GM23338 (cell line): ENCODE measurements around the gene UBN1. TPM values are rescaled to one million over a fixed set of nuclear protein-coding genes. Genes with fewer than 3 reads are reported as not detected.

Experiments used
- ATAC-seq: fragments of 200-7000 bp; cut with Tn5 transposase; 3 replicates; pipeline ENCODE4 v1.9.1; 2020
- DNase-seq: peaks from one replicate; pipeline ENCODE4 v3.0.0-alpha.2; 2015; ENCODE audit warnings: low spot score
- H2AFZ ChIP-seq: fragments of 200-600 bp; sonication (generic); 2 replicates; pipeline ENCODE4 v1.8.0; 2016; ENCODE audit warnings: antibody characterized with exemption, mild to moderate bottlenecking, moderate library complexity
- H3F3A ChIP-seq: fragments of 200-600 bp; sonication (generic); replicated peaks from 2 replicates; pipeline ENCODE4 v1.8.0; 2017; ENCODE audit warnings: antibody characterized with exemption, mixed run types, low read depth
- H3K27ac ChIP-seq: fragments of 200-600 bp; sonication (generic); 2 replicates; pipeline ENCODE4 v1.6.1; 2016; ENCODE audit warnings: low read depth
- H3K27me3 ChIP-seq: fragments of 200-600 bp; sonication (generic); 2 replicates; pipeline ENCODE4 v1.8.0; 2016; ENCODE audit warnings: mild to moderate bottlenecking, mixed run types, moderate library complexity; ENCODE audit not compliant: insufficient read depth
- H3K36me3 ChIP-seq: fragments of 200-600 bp; sonication (generic); 2 replicates; pipeline ENCODE4 v1.8.0; 2016; ENCODE audit warnings: mild to moderate bottlenecking; ENCODE audit not compliant: insufficient read depth
- H3K4me1 ChIP-seq: fragments of 200-600 bp; sonication (generic); 2 replicates; pipeline ENCODE4 v1.8.0; 2016; ENCODE audit warnings: mild to moderate bottlenecking, moderate library complexity; ENCODE audit not compliant: insufficient read depth
- H3K4me2 ChIP-seq: fragments of 200-600 bp; sonication (generic); 2 replicates; pipeline ENCODE4 v1.7.1; 2017; ENCODE audit warnings: mixed run types
- H3K4me3 ChIP-seq: fragments of 200-600 bp; sonication (generic); 2 replicates; pipeline ENCODE4 v1.6.1; 2016; ENCODE audit warnings: mixed run types
- H3K79me2 ChIP-seq: fragments of 200-600 bp; sonication (generic); replicated peaks from 2 replicates; pipeline ENCODE4 v1.8.0; 2017; ENCODE audit warnings: mild to moderate bottlenecking; ENCODE audit not compliant: insufficient read depth
- H3K9me2 ChIP-seq: fragments of 200-600 bp; sonication (generic); 2 replicates; pipeline ENCODE4 v1.8.0; 2017; ENCODE audit not compliant: insufficient read depth
- H4K20me1 ChIP-seq: fragments of 200-600 bp; sonication (generic); replicated peaks from 2 replicates; pipeline ENCODE4 v1.8.0; 2017; ENCODE audit warnings: mild to moderate bottlenecking; ENCODE audit not compliant: insufficient read depth
- H3K27ac Mint-ChIP-seq: 2 replicates; pipeline ENCODE4 v1.8.0; 2020; ENCODE audit warnings: inconsistent platforms, mild to moderate bottlenecking, moderate library complexity, mixed read lengths
- H3K27me3 Mint-ChIP-seq: 3 replicates; pipeline ENCODE4 v1.8.0; 2022; ENCODE audit warnings: low read depth, mild to moderate bottlenecking, moderate library complexity, mixed read lengths, inconsistent platforms; ENCODE audit not compliant: insufficient read depth, poor library complexity
- H3K36me3 Mint-ChIP-seq: 3 replicates; pipeline ENCODE4 v1.8.0; 2021; ENCODE audit warnings: low read depth, mild to moderate bottlenecking, inconsistent platforms, moderate library complexity, mixed read lengths
- H3K4me1 Mint-ChIP-seq: 3 replicates; pipeline ENCODE4 v1.8.0; 2020; ENCODE audit warnings: mild to moderate bottlenecking, inconsistent platforms, mixed read lengths
- H3K4me3 Mint-ChIP-seq: 3 replicates; pipeline ENCODE4 v1.8.0; 2021; ENCODE audit warnings: moderate library complexity, mild to moderate bottlenecking, inconsistent platforms, mixed read lengths
- H3K9me3 Mint-ChIP-seq: 3 replicates; pipeline ENCODE4 v1.8.0; 2020; ENCODE audit warnings: moderate library complexity, mild to moderate bottlenecking, inconsistent platforms, mixed read lengths
- CREB1 ChIP-seq: fragments of 250-450 bp; sonication (Bioruptor Pico); IDR thresholded peaks from 2 replicates; pipeline ENCODE4 v1.5.0; 2020; ENCODE audit warnings: low read depth, mild to moderate bottlenecking, moderate library complexity
- ETS1 ChIP-seq: IDR thresholded peaks from 2 replicates; pipeline ENCODE4 v1.6.1; 2016; ENCODE audit warnings: antibody characterized with exemption
- EZH2 ChIP-seq: fragments of 200-600 bp; sonication (generic); IDR thresholded peaks from one replicate; pipeline ENCODE4 v1.8.0; 2017; ENCODE audit warnings: antibody characterized with exemption, mild to moderate bottlenecking, low read depth; ENCODE audit not compliant: unreplicated experiment
- JUNB ChIP-seq: IDR thresholded peaks from one replicate; pipeline ENCODE4 v1.6.1; 2016; ENCODE audit warnings: antibody characterized with exemption; ENCODE audit not compliant: unreplicated experiment
- NANOG ChIP-seq: IDR thresholded peaks from 2 replicates; pipeline ENCODE4 v1.6.1; 2016; ENCODE audit warnings: antibody characterized with exemption, borderline replicate concordance
- POLR2AphosphoS5 ChIP-seq: IDR thresholded peaks from 2 replicates; pipeline ENCODE4 v1.6.1; 2016; ENCODE audit warnings: antibody characterized with exemption, low read depth
- STAT1 ChIP-seq: IDR thresholded peaks from one replicate; pipeline ENCODE4 v1.6.1; 2016; ENCODE audit warnings: antibody characterized with exemption; ENCODE audit not compliant: unreplicated experiment
- ZNF114 ChIP-seq: fragments of 250-450 bp; sonication (Bioruptor Pico); IDR thresholded peaks from 2 replicates; pipeline ENCODE4 v1.5.0; 2020; ENCODE audit warnings: mild to moderate bottlenecking, moderate library complexity
- ZNF331 ChIP-seq: fragments of 250-450 bp; sonication (Bioruptor Pico); IDR thresholded peaks from 2 replicates; pipeline ENCODE4 v1.5.0; 2020; ENCODE audit warnings: low read depth, mild to moderate bottlenecking, moderate library complexity
- ZNF462 ChIP-seq: fragments of 250-450 bp; sonication (Bioruptor Pico); IDR thresholded peaks from 2 replicates; pipeline ENCODE4 v1.5.0; 2020; ENCODE audit warnings: mild to moderate bottlenecking, moderate library complexity
- polyA plus RNA-seq: library from polyadenylated mRNA; unstranded; fragments of >200 nt; fragmentation: Nextera tagmentation; extraction: Ambion mirVana; gene quantifications from 2 replicates; pipeline ENCODE4 v1.2.1, GENCODE V29; 2016
- total RNA-seq: library from RNA; depleted of rRNA; stranded (reverse); fragments of >200 nt; shearing (Covaris generic); gene quantifications from 2 replicates; pipeline ENCODE4 v1.2.3, GENCODE V29; 2014
- TF ChIP-seq, protein P1 (sequence below), 2 experiments: fragments of 200-600 bp in 1 of 2; sonication (generic) in 1 of 2; conservative IDR thresholded peaks; 2 replicates each; pipeline versions ENCODE4 v1.5.1 to v1.6.1; 2016 to 2017; ENCODE audit warnings: antibody characterized with exemption in 2 of 2, low read depth in 2 of 2, mild to moderate bottlenecking in 2 of 2, moderate library complexity in 1 of 2

The UBN1 gene
- total and polyA plus RNA-seq, 2 experiments from 2014 or later = 18.3 to 46.8 TPM

GRCh38 chr16:4846503-4846900, 779 bp upstream of the UBN1 start:
- Histone ChIP-seq H4K20me1 (peaks cover 48% of the 10 kb centered on the region), H2AFZ (no peak overlapping the region), H3K4me1 (peaks cover 11% of the 10 kb centered on the region), H3K27me3 (no peaks in the 10 kb centered on the region), H3K4me2 (peak overlapping the region; percentile 84), H3K9me2 (no peaks in the 10 kb centered on the region), H3K79me2 (peaks cover 79% of the 10 kb centered on the region), H3K4me3 (peak overlapping the region; percentile 92), H3K27ac (0 out of 2 replicates have a peak overlapping the region, but pooled peaks have one; percentile 78), H3K36me3 (peaks cover 33% of the 10 kb centered on the region), H3F3A (peaks cover 14% of the 10 kb centered on the region)
- peaks cover 45% of the 10 kb centered on the region for H3K36me3 Mint-ChIP-seq
- no peak for TF ChIP-seq JUNB
- H3K27me3 Mint-ChIP-seq = no peaks in the 10 kb centered on the region
- peak overlapping the region; percentile 59; the same call in 1 of the 2 replicates for H3K27ac Mint-ChIP-seq
- peak overlapping the region; percentile 87 for H3K4me3 Mint-ChIP-seq
- H3K4me1 Mint-ChIP-seq = peaks cover 25% of the 10 kb centered on the region; the same call in 2 of the 3 replicates
- ATAC-seq = peak; percentile 16
- DNase-seq = peak; percentile 53
- H3K9me3 Mint-ChIP-seq = no peaks in the 10 kb centered on the region

- Histone ChIP-seq H3K4me1 (peaks cover 11% of the 10 kb centered on the region), H3K27me3 (no peaks in the 10 kb centered on the region), H3K9me2 (no peaks in the 10 kb centered on the region), H3K4me2 (peak overlapping the region; percentile 89), H3K27ac (peak overlapping the region; percentile 59; the same call in 1 of the 2 replicates), H3K4me3 (peak overlapping the region; percentile 92), H2AFZ (peak overlapping the region; percentile 67; the same call in 1 of the 2 replicates), H3K79me2 (peaks cover 83% of the 10 kb centered on the region), H3F3A (peaks cover 14% of the 10 kb centered on the region), H4K20me1 (peaks cover 52% of the 10 kb centered on the region), H3K36me3 (peaks cover 25% of the 10 kb centered on the region)
- Mint-ChIP-seq H3K4me1 (peaks cover 28% of the 10 kb centered on the region; the same call in 2 of the 3 replicates), H3K27ac (no peak overlapping the region), H3K27me3 (no peaks in the 10 kb centered on the region), H3K9me3 (no peaks in the 10 kb centered on the region), H3K36me3 (peaks cover 34% of the 10 kb centered on the region), H3K4me3 (peak overlapping the region; percentile 88)
- DNase-seq (peak; percentile 55), ATAC-seq (peak; percentile 28)
- no peak for TF ChIP-seq ZNF331 (CRISPR knock-in tag)
- TF ChIP-seq JUNB = no peak
- no peak for TF ChIP-seq STAT1
- TF ChIP-seq ZNF114 = no peak
- no peak for TF ChIP-seq CREB1
- TF ChIP-seq, protein P1, sequence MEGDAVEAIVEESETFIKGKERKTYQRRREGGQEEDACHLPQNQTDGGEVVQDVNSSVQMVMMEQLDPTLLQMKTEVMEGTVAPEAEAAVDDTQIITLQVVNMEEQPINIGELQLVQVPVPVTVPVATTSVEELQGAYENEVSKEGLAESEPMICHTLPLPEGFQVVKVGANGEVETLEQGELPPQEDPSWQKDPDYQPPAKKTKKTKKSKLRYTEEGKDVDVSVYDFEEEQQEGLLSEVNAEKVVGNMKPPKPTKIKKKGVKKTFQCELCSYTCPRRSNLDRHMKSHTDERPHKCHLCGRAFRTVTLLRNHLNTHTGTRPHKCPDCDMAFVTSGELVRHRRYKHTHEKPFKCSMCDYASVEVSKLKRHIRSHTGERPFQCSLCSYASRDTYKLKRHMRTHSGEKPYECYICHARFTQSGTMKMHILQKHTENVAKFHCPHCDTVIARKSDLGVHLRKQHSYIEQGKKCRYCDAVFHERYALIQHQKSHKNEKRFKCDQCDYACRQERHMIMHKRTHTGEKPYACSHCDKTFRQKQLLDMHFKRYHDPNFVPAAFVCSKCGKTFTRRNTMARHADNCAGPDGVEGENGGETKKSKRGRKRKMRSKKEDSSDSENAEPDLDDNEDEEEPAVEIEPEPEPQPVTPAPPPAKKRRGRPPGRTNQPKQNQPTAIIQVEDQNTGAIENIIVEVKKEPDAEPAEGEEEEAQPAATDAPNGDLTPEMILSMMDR (conservative IDR thresholded peaks at IDR 0.05; ENCODE audit: low read depth in 2 of 2) = no peak
- no peak for TF ChIP-seq POLR2AphosphoS5
- no peak for TF ChIP-seq EZH2
- no peak for TF ChIP-seq ZNF462 (CRISPR knock-in tag)
- TF ChIP-seq ETS1 = no peak
- no peak for TF ChIP-seq NANOG
These were observed 700 bp downstream of the UBN1 start for GRCh38 chr16:4847774-4848587.
